Left lung (tissue), 10 donors: ENCODE results near the gene ITIH3. TPM values are rescaled to one million over a fixed set of nuclear protein-coding genes. Genes with fewer than 3 reads are reported as not detected.
"Not testable (repeated sequence)": the region's sequence is repeated elsewhere in the genome, so short reads cannot be mapped to it uniquely, and the experiment has no call there.

Experiments
- ATAC-seq: fragments of 200-7000 bp; cut with Tn5 transposase; one replicate; pipeline ENCODE4 v1.9.1; 2020; ENCODE audit warnings: moderate library complexity
- DNase-seq, 4 donors: peaks; one replicate each; pipeline ENCODE4 v3.0.0-alpha.2; 2013 to 2020
- H3K27ac ChIP-seq, 2 donors: fragments of 200-600 bp; sonication (generic) in 1 of 2; one replicate each; pipeline versions ENCODE4 v1.5.0 to v1.8.0; 2020 to 2021
- H3K27me3 ChIP-seq, 2 donors: fragments of 200-600 bp; sonication (generic) in 1 of 2; one replicate each; pipeline versions ENCODE4 v1.5.0 to v1.8.0; 2020 to 2021
- H3K36me3 ChIP-seq, 2 donors: fragments of 200-600 bp; sonication (generic) in 1 of 2; one replicate each; pipeline versions ENCODE4 v1.5.0 to v1.8.0; 2020 to 2021
- H3K4me1 ChIP-seq, 2 donors: fragments of 200-600 bp; one replicate each; pipeline ENCODE4 v1.8.0; 2021
- H3K4me3 ChIP-seq, 2 donors: fragments of 200-600 bp; sonication (generic) in 1 of 2; one replicate each; pipeline versions ENCODE4 v1.5.0 to v1.8.0; 2020 to 2021; ENCODE audit warnings: mild to moderate bottlenecking in 1 of 2
- H3K9me3 ChIP-seq, 2 donors: fragments of 200-600 bp; sonication (generic) in 1 of 2; one replicate each; pipeline versions ENCODE4 v1.5.0 to v1.8.0; 2020 to 2021
- CTCF ChIP-seq, 2 donors: fragments of 200-600 bp; sonication (generic) in 1 of 2; IDR thresholded peaks; one replicate each; pipeline versions ENCODE4 v1.5.0 to v1.8.0; 2021; ENCODE audit warnings: antibody characterized with exemption in 2 of 2
- intact Hi-C, 2 donors: fragments of 100-400 bp; cut with DNase I; formaldehyde crosslinking; loops; one replicate each; pipeline versions ENCODE4 v1.11.2 to v1.14.2; 2022
- polyA plus RNA-seq, 6 donors: library from polyadenylated mRNA; unstranded; fragments of 120-200 nt; gene quantifications; one replicate each; pipeline ENCODE4 v1.2.1, GENCODE V29; 2013; ENCODE audit not compliant: insufficient read length in 6 of 6
- total RNA-seq, 2 donors: library from RNA; stranded (reverse); fragmentation: NEBNext Ultra II Directional; extraction: Animal tissue kit (Norgen Biotek cat#: 25700); gene quantifications; one replicate each; pipeline ENCODE4 v1.2.1, GENCODE V29; 2021
- donor health status: DM: no; HTN: yes; CAD: no.
- donor health status: DM: no; HTN: no; CAD: no.

Gene ITIH3
- total and polyA plus RNA-seq, 8 donors = 1.5 to 5.8 (median 3.4) TPM

DNA sequence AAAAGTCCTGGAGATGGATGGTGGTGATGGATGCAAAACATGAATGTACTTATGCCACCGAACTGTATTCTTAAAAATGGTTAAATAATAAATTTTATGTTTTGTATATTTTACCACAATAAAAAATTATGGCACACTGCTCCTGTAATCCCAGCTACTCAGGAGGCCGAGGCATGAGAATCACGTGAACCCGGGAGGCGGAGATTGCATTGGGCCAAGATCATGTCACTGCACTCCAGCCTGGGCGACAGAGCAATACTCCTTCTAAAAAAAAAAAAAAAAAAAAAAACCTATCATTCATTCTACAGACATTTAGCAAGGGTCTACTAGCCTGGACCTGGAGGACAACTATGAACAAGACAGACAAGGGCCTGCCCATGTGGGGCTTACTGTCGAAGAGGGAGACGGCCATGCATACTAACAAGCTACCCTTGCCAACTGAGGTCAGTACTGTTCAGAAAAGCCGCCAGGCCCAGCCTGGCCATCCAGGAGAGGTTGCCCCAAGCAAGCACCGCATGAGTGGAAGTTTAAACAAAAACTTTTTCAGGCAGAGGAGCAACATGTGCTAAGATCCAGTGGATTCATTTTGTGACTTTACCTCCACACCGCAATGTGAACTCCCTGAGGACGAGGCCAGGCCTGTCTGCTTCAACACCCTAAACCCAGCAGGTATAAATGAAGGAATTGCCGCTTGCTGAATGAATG lies 21.1 kb upstream of the ITIH3 start:
- H3K9me3 ChIP-seq = no peaks in the 10 kb centered on the region
- DNase-seq (peak in 1 of 4 donors; percentile 41), ATAC-seq (no peak)
- intact Hi-C loops = no loop called here
- TF ChIP-seq CTCF (IDR thresholded peaks at IDR 0.05) = no peak
- H3K27me3 ChIP-seq = no peaks in the 10 kb centered on the region
- peaks cover 11 to 12% of the 10 kb centered on the region in 2 donors for H3K4me1 ChIP-seq
- H3K4me3 ChIP-seq = no peak overlapping the region
- H3K36me3 ChIP-seq = no peaks in the 10 kb centered on the region
- H3K27ac ChIP-seq = no peak overlapping the region

DNA sequence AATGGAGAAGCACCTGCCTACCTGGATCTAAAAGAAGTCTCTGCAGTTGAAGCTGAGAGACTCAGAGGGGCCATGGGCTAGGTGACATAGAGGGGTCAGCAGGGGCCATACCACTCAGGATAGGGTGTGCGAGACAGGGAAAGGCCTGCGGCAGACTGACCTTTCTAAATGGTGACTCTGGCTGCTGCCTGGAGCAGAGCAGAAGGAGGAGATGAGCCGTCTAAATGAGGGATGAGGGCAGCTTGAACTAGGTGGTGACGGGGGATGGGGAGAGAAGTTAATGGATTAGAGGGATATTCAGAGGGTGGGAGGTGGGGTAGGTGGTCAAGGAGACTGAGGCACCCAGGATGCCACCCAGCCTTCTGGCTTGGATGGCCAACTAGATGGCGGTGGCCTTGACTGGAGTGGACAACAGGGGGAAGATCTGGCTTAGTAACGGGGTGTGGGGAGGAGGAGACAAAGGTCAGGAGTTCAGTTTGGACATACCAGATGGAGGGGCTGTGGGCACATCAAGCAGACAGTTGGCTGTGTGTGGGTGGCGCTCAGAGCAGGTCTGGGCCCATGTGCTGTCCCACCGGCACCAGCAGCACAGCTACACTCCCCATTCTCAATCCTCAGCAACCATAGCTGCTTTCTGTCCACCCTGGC lies 20.4 kb upstream of the ITIH3 start:
- ATAC-seq (no peak), DNase-seq (peak in 2 of 4 donors; percentile 24 to 25)
- Histone ChIP-seq H3K9me3 (no peaks in the 10 kb centered on the region), H3K27ac (no peak overlapping the region), H3K4me3 (no peak overlapping the region), H3K27me3 (no peaks in the 10 kb centered on the region), H3K36me3 (no peaks in the 10 kb centered on the region), H3K4me1 (peaks cover 11 to 13% of the 10 kb centered on the region in 2 donors)
- TF ChIP-seq CTCF (IDR thresholded peaks at IDR 0.05) = no peak
- intact Hi-C loops = no loop called here

DNA sequence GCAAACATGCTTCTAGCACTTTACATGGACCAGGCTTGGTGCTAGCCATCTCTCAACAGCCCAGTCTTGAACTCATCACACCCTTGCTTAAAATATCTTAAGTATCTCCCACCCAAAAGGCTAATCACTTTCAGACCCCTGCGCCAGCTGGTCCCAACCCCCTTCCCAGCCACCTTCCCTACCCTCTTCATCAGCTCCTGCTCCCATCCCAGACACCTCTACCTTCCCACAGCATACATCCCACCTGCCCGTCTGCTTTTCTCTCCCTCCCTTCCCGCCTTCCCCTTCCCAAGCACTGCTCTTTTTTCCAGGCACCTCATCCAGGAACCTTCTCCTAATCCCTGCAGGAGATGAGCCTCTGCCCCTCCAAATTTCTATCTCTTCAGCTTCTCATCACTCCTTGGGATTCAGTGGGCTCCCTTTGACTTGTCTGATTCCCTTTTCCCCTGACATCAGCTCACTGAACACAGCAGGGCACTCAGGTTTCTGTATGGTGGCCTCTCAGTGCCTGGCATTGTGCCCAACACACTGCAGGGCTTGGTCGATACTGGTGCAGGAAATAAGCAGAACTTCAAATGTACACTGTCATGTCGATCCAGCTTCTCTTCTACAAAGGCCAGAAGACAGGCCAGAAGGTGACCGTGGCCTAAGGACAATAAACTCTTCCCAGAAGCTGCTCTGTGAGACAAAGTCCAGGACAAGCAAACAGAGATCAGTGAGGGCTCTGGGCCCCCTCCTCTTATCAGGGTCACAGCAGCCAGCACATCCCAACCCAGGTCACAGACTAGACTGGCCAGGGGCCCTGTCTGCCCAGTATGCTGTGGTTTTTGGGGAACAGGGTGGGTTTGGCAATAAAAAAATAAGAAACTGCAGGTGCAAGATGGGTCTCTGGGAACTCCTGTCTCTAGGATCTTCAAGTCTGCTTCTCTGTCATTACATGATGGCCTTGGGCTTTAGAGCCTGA lies 19.4 kb upstream of the ITIH3 start:
- intact Hi-C loops = no loop called here
- Histone ChIP-seq H3K4me3 (no peak overlapping the region), H3K36me3 (no peaks in the 10 kb centered on the region), H3K9me3 (no peaks in the 10 kb centered on the region), H3K4me1 (peaks cover 1 to 8% of the 10 kb centered on the region in 2 donors), H3K27ac (no peak overlapping the region), H3K27me3 (no peaks in the 10 kb centered on the region)
- TF ChIP-seq CTCF (IDR thresholded peaks at IDR 0.05) = no peak
- no peak for ATAC-seq
- peak in 2 of 4 donors; percentile 15 to 30 for DNase-seq

DNA sequence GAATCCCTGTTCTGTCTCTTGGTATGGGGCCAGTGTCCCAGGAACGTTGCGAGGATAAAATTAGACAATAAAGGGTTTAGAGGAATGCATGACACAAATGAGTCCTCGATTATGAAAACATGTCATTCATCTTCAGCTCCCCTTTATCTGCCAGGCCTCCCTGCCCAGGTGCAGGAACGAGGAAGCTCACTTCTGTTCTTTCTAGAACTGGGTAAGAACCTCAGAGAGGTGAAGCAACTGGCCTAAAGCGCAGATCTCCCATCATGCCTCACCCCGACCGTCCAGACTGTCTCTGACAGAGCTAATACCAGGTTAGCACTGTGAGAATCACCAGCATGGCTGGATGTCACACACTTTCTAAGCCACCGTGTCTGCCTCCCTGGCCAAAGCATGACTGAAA lies 18.7 kb upstream of the ITIH3 start:
- H3K9me3 ChIP-seq = no peaks in the 10 kb centered on the region
- no peaks in the 10 kb centered on the region for H3K36me3 ChIP-seq
- ATAC-seq = no peak
- no peaks in the 10 kb centered on the region for H3K27me3 ChIP-seq
- no peak overlapping the region for H3K4me3 ChIP-seq
- H3K27ac ChIP-seq = no peak overlapping the region
- intact Hi-C loops = no loop called here
- TF ChIP-seq CTCF (IDR thresholded peaks at IDR 0.05) = no peak
- no peak for DNase-seq
- H3K4me1 ChIP-seq = peaks cover 0 to 8% of the 10 kb centered on the region in 2 donors

- ATAC-seq, H3K4me1 ChIP-seq, H3K36me3 ChIP-seq, H3K9me3 ChIP-seq, DNase-seq, H3K27me3 ChIP-seq, H3K27ac ChIP-seq, H3K4me3 ChIP-seq, intact Hi-C loops: not testable (repeated sequence)
Observed at GRCh38 chr3:52776486-52776885, 18.1 kb upstream of the ITIH3 start.
